A549 treated with RU486 at 1 μM for 4 hours (cell line): ENCODE data around the gene SYCN. TPM values are rescaled to one million over a fixed set of nuclear protein-coding genes. Genes with fewer than 3 reads are reported as not detected.

ENCODE experiments used
- total RNA-seq: library from RNA; stranded (reverse); fragments of 200-300 nt; extraction: Qiagen RNA extraction; gene quantifications from 5 replicates; pipeline ENCODE4 v1.2.3, GENCODE V29; 2022; ENCODE audit warnings: low read depth

The SYCN gene, protein sequence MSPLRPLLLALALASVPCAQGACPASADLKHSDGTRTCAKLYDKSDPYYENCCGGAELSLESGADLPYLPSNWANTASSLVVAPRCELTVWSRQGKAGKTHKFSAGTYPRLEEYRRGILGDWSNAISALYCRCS
- not detected in 5 replicates for total RNA-seq

DNA sequence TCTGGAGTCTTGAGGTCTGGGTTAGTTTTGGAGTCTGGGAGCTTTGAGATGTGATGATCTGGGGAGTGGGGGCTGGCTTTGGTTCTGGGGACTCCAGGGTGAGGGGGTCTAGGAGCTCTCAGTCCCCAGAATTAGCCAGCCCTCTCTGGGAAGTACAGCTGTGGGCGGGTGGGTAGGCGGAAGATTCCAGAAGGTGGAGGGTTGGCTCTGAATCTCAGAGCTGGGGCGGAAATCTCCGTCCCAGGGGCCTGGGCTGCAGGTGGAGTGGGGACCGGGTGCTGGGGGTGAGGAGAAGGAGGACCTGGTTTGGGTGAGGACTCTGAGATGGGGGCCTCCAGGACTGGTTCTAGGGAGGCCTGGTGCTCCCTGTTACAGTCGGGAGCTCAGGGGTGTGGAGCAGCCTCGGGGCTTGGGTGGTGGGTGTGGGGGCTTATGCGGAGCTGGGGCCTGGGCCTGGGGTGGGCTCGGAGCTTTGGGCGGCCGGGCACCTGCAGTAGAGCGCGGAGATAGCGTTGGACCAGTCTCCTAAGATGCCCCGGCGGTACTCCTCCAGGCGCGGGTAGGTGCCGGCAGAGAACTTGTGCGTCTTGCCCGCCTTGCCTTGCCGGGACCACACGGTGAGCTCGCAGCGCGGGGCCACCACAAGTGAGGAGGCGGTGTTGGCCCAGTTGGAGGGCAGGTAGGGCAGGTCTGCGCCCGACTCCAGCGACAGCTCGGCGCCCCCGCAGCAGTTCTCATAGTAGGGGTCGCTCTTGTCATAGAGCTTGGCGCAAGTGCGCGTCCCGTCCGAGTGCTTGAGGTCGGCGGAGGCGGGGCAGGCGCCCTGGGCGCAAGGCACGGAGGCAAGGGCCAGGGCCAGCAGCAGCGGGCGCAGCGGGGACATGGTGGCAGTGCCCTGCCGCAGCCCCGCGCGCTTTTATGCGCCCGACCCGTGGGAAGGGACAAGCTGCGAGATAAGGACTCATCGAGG, at the start of gene SYCN:
Gene SYCN (minus strand): TSS at position 892 of the 970 bp plus-strand sequence. CDS start 9 bp downstream, at position 883.

DNA sequence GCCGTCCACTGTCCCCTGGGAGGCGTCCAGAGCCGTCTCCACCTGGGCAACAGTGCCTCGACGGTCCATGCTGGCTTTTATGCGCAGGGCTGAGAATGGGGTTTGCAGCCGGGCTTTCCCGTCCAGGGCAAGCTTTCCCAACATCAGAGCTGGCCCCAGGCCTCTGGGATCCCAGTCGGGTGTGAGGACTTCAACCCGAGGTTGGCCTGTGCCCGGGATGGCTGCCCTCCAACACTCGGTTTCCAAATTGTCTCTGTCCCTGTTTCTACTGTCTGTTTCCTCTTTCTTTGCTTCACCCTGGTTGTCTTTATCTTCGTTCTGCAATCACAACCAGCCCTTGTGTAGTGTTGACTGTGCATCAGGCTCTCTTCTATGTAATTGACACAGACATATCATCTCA, 44.7 kb upstream of the SYCN start, which contains the start of gene IFNL4:
Gene IFNL4 (minus strand): TSS at position 51 of the 400 bp plus-strand sequence.

DNA sequence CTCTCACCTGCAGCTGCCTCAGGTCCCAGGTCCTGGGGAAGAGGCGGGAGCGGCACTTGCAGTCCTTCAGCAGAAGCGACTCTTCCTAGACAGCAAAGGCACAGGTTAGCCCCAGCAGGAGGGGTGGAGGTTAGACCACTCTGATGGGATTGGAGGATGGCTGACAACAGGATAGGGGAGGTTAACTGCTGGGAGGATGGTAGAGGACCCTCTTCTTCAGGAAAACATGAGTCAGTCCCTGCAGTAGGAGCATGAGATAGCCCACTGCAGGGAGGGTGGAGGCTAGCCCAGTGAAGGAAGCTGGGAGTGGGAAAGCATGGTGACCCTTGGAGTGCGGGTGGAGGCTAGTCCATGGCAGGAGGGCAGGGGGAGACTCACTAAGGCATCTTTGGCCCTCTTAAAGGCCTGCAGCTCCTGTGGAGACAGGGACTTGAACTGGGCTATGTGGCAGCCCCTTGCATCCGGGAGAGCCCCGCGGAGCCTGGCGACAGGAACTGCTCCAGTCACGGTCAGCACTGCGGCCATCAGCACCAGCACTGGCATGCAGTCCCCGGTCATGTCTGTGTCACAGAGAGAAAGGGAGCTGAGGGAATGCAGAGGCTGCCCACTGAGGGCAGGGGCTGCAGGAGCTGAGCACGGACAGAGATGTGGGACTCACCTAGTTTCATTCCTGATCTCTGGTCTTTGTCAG, 40.5 kb upstream of the SYCN start, which contains the start of gene IFNL3:
Gene IFNL3 (minus strand): TSS at position 597 of the 691 bp plus-strand sequence. CDS start 39 bp downstream, at position 558.

DNA sequence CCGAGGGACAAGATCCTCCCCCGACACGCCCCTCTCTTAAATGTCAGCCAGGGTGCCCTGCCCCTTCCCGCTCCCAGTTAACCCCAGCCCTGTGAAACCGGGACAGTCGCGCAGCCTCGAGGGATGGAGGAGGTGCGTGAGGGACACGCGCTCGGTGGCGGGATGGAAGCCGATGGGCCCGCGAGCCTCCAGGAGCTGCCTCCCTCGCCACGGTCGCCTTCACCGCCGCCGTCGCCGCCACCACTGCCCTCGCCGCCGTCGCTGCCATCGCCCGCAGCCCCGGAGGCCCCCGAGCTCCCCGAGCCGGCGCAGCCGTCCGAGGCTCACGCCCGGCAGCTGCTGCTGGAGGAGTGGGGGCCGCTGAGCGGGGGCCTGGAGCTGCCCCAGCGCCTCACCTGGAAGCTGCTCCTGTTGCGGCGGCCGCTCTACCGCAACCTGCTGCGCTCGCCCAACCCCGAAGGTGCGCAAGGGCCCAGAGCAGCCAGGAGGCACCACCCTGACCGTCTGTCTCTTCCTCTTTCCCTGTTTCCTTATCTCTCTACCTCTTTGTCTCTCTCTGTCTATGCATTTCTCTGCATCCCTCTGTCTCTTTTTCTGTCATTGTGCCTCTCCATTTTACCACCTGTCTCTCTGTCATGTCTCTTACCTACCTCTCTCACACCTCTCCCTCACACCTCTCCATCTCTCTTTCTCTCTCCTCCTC, 7.1 kb downstream of the SYCN start, which contains the start of gene NCCRP1:
Gene NCCRP1 (plus strand): TSS at position 105 of the 703 bp plus-strand sequence. CDS start 19 bp downstream, at position 124.

Other genes starting within 250 kb of the SYCN start
- 63.6 to 91.5 TPM (median 81.3 TPM) in 5 replicates for gene FBXO17, start 228.5 kb downstream of the SYCN start, total RNA-seq
- 3.5 to 7.1 TPM (median 4.6 TPM) in 5 replicates for gene FBXO27, start 171.7 kb downstream of the SYCN start, total RNA-seq
- gene ACP7, start 119.9 kb downstream of the SYCN start, total RNA-seq, result 0.14 to 0.24 TPM (median 0.17 TPM) in 4 of 5 replicates, not detected in the other
- 84.6 to 124 TPM (median 114 TPM) in 5 replicates for gene PAK4, start 78.5 kb downstream of the SYCN start, total RNA-seq
- gene NCCRP1, start 7.3 kb downstream of the SYCN start, total RNA-seq, result 1.1 to 1.7 TPM (median 1.5 TPM) in 5 replicates
- gene IFNL3, start 40.7 kb upstream of the SYCN start, total RNA-seq, result not detected in 5 replicates
- not detected in 5 replicates for gene IFNL4, start 44.6 kb upstream of the SYCN start, total RNA-seq
- gene IFNL2, start 64.1 kb upstream of the SYCN start, total RNA-seq, result not detected in 5 replicates
- gene IFNL1, start 92.1 kb upstream of the SYCN start, total RNA-seq, result 0.23 to 0.28 TPM in 2 of 5 replicates, not detected in the others
- gene LRFN1, start 116.6 kb upstream of the SYCN start, total RNA-seq, result 8.1 to 13.5 TPM (median 12.4 TPM) in 5 replicates
- 0.66 to 0.81 TPM (median 0.67 TPM) in 3 of 5 replicates, not detected in the others for gene GMFG, start 131.8 kb upstream of the SYCN start, total RNA-seq
- 108 to 185 TPM (median 171 TPM) in 5 replicates for gene SAMD4B, start 138.2 kb upstream of the SYCN start, total RNA-seq
- 67.3 to 78.0 TPM (median 73.7 TPM) in 5 replicates for gene PAF1, start 186.8 kb upstream of the SYCN start, total RNA-seq
- 59.2 to 65.9 TPM (median 63.2 TPM) in 5 replicates for gene MED29, start 187.1 kb upstream of the SYCN start, total RNA-seq
- 57.1 to 99.4 TPM (median 73.3 TPM) in 5 replicates for gene ZFP36, start 202.6 kb upstream of the SYCN start, total RNA-seq
- gene PLEKHG2, start 208.4 kb upstream of the SYCN start, total RNA-seq, result 38.2 to 63.9 TPM (median 46.0 TPM) in 5 replicates
- 6,019 to 7,343 TPM (median 7,191 TPM) in 5 replicates for gene RPS16, start 231.7 kb upstream of the SYCN start, total RNA-seq
- gene SUPT5H, start 241.3 kb upstream of the SYCN start, total RNA-seq, result 166 to 195 TPM (median 192 TPM) in 5 replicates